K562 (cell line): Measurements from ENCODE around the gene PPP1CC. TPM values are rescaled to one million over a fixed set of nuclear protein-coding genes. Genes with fewer than 3 reads are reported as not detected.

Source experiments
- ATF6 ChIP-seq: sonication (generic); formaldehyde crosslinking; IDR thresholded peaks from 2 replicates; pipeline ENCODE4 v1.4.0; 2020; ENCODE audit warnings: mild to moderate bottlenecking, missing genetic modification reagents
- C11orf30 ChIP-seq: fragments of 450-650 bp; IDR thresholded peaks from 2 replicates; pipeline ENCODE4 v1.6.1; 2016; ENCODE audit warnings: low read depth, mild to moderate bottlenecking
- CCAR2 ChIP-seq: fragments of 200-400 bp; formaldehyde crosslinking; IDR thresholded peaks from 2 replicates; pipeline ENCODE4 v1.6.1; 2017; ENCODE audit warnings: mild to moderate bottlenecking, low read depth, low read length
- CHAMP1 ChIP-seq: fragments of 450-650 bp; IDR thresholded peaks from 2 replicates; pipeline ENCODE4 v1.6.1; 2016; ENCODE audit warnings: mild to moderate bottlenecking
- ERF ChIP-seq: fragments of 450-650 bp; formaldehyde crosslinking; IDR thresholded peaks from 2 replicates; pipeline ENCODE4 v1.4.0; 2020; ENCODE audit warnings: mild to moderate bottlenecking, mixed read lengths
- FUS ChIP-seq: fragments of 200-400 bp; formaldehyde crosslinking; optimal IDR thresholded peaks from 2 replicates; pipeline ENCODE3; 2017; ENCODE audit warnings: low read depth, low read length
- HINFP ChIP-seq: fragments of 450-650 bp; conservative IDR thresholded peaks from 2 replicates; pipeline ENCODE4 v1.6.1; 2016; ENCODE audit warnings: missing genetic modification characterization, low read depth, mild to moderate bottlenecking, control low read depth, missing compliant biosample characterization
- ID3 ChIP-seq, 2 experiments: fragments of 250-450 bp in 1 of 2; fragments of 450-650 bp in 1 of 2; sonication (Bioruptor Pico) in 1 of 2; IDR thresholded peaks; 2 replicates each; pipeline versions ENCODE4 v1.6.1 to v1.8.0; 2016 to 2021; ENCODE audit warnings: mild to moderate bottlenecking in 2 of 2, moderate library complexity in 2 of 2, missing compliant biosample characterization in 1 of 2, missing genetic modification characterization in 1 of 2
- KHSRP ChIP-seq: fragments of 450-650 bp; IDR thresholded peaks from 2 replicates; pipeline ENCODE4 v1.6.1; 2017
- NCOA4 ChIP-seq: fragments of 450-650 bp; IDR thresholded peaks from 2 replicates; pipeline ENCODE4 v1.6.1; 2018; ENCODE audit warnings: mild to moderate bottlenecking; ENCODE audit not compliant: partially characterized antibody
- NFYB ChIP-seq: IDR thresholded peaks from 2 replicates; pipeline ENCODE4 v1.6.1; 2011; ENCODE audit warnings: mild to moderate bottlenecking, moderate library complexity; ENCODE audit not compliant: insufficient read length; ENCODE audit errors: extremely low read depth
- PCBP1 ChIP-seq: fragments of 200-400 bp; formaldehyde crosslinking; IDR thresholded peaks from 2 replicates; pipeline ENCODE4 v1.6.1; 2018; ENCODE audit warnings: mild to moderate bottlenecking, low read depth, low read length; ENCODE audit not compliant: poor library complexity, severe bottlenecking
- PTRF ChIP-seq: fragments of 450-650 bp; IDR thresholded peaks from 2 replicates; pipeline ENCODE4 v1.6.1; 2016; ENCODE audit warnings: mild to moderate bottlenecking, missing genetic modification characterization, missing compliant biosample characterization
- RAD21 ChIP-seq, 2 experiments: fragments of 250-450 bp in 1 of 2; fragments of 450-650 bp in 1 of 2; sonication (Bioruptor Pico) in 1 of 2; formaldehyde crosslinking in 1 of 2; IDR thresholded peaks in 1 of 2; conservative IDR thresholded peaks in 1 of 2; 2 replicates each; pipeline versions ENCODE4 v1.4.0 to v1.8.0; 2020 to 2022; ENCODE audit warnings: mild to moderate bottlenecking in 2 of 2, moderate library complexity in 1 of 2
- SIRT6 ChIP-seq: IDR thresholded peaks from one replicate; pipeline ENCODE4 v1.6.1; 2012; ENCODE audit warnings: low read depth, mild to moderate bottlenecking, control low read depth, inconsistent platforms, low read length, moderate library complexity
- SIX5 ChIP-seq, 2 experiments: IDR thresholded peaks; 2 replicates each; pipeline ENCODE4 v1.6.1; 2011; ENCODE audit warnings: low read length in 2 of 2, borderline replicate concordance in 1 of 2, low read depth in 1 of 2, mild to moderate bottlenecking in 1 of 2, moderate library complexity in 1 of 2; ENCODE audit not compliant: insufficient read depth in 1 of 2
- STAT6 ChIP-seq: sonication (generic); formaldehyde crosslinking; IDR thresholded peaks from 2 replicates; pipeline ENCODE4 v1.8.1; 2023; ENCODE audit warnings: mild to moderate bottlenecking, missing genetic modification reagents
- polyA plus RNA-seq, 8 experiments: library from polyadenylated mRNA; depleted of rRNA in 4 of 8; stranded (reverse) in 5 of 8; unstranded in 3 of 8; fragments of >200 nt; fragmentation: Nextera tagmentation in 2 of 8; fragmentation: Illumina TruSeq in 1 of 8; extraction: Ambion mirVana in 2 of 8; extraction: Trizol in 1 of 8; gene quantifications; 2 replicates each; pipeline versions ENCODE4 v1.2.1 to v1.2.3, GENCODE V29; 2011 to 2014; ENCODE audit warnings: inconsistent platforms in 1 of 8, missing spikeins in 1 of 8
- total RNA-seq, 7 experiments: library from RNA; depleted of rRNA in 6 of 7; stranded (reverse); fragments of >200 nt in 6 of 7; fragmentation: Illumina TruSeq in 2 of 7; extraction: Trizol in 2 of 7; gene quantifications; 2 replicates each; pipeline versions ENCODE4 v1.2.1 to v1.2.3, GENCODE V29; 2011 to 2021; ENCODE audit warnings: low replicate concordance in 1 of 7

PPP1CC gene
- total and polyA plus RNA-seq, 9 of the 15 experiments (the other 6 are each of a cell fraction or from before 2014, with no cell fraction given): 67.4 to 286 (median 195) TPM

GRCh38 chr12:110698171-110698902 lies 44.4 kb downstream of the PPP1CC start (continued):
- no peak for TF ChIP-seq ATF6
- no peak for TF ChIP-seq NCOA4
- no peak for TF ChIP-seq FUS
- peak; percentile 96 for TF ChIP-seq C11orf30
- no peak for TF ChIP-seq PCBP1
- no peak for TF ChIP-seq HINFP
- TF ChIP-seq SIX5 (IDR thresholded peaks at IDR 0.05; ENCODE audit: borderline replicate concordance in 1 of 2, insufficient read depth in 1 of 2, low read depth in 1 of 2, low read length in 2 of 2): no peak
- peak; percentile 86 to 88 for TF ChIP-seq RAD21 (CRISPR knock-in tag; conservative IDR thresholded peaks at IDR 0.05 in 1 of 2, IDR thresholded peaks at IDR 0.05 in 1 of 2)
- no peak for TF ChIP-seq SIRT6
- TF ChIP-seq CHAMP1: no peak
- no peak for TF ChIP-seq NFYB
- no peak for TF ChIP-seq STAT6 (CRISPR knock-in tag)
- 0 out of 2 replicates have a peak, but pooled peaks have one; percentile 12 for TF ChIP-seq ERF (CRISPR knock-in tag)
- TF ChIP-seq PTRF (tag): no peak
- no peak for TF ChIP-seq ID3 (CRISPR knock-in tag; IDR thresholded peaks at IDR 0.05)
- TF ChIP-seq ID3 (tag; IDR thresholded peaks at IDR 0.05): no peak
- TF ChIP-seq KHSRP: no peak
- no peak for TF ChIP-seq CCAR2
